D721Med (cell line): Measurements from ENCODE around the gene GTPBP2.
A peak's percentile ranks its signal among the peaks of the same experiment; 100 is the strongest.

ENCODE experiments used
- DNase-seq: peaks from one replicate; pipeline ENCODE4 v3.0.0; 2011; ENCODE audit warnings: low spot score; ENCODE audit not compliant: insufficient read length
- FAIRE-seq: peaks from 2 replicates; lab custom pipeline; 2011; peaks lifted over from hg19 to GRCh38; lab: Jason Lieb, UNC
- CTCF ChIP-seq: IDR thresholded peaks from 2 replicates; pipeline ENCODE4 v1.5.1; 2012; ENCODE audit warnings: mild to moderate bottlenecking, control low read depth; ENCODE audit not compliant: insufficient read depth; ENCODE audit errors: missing control alignments

The GTPBP2 gene, protein sequence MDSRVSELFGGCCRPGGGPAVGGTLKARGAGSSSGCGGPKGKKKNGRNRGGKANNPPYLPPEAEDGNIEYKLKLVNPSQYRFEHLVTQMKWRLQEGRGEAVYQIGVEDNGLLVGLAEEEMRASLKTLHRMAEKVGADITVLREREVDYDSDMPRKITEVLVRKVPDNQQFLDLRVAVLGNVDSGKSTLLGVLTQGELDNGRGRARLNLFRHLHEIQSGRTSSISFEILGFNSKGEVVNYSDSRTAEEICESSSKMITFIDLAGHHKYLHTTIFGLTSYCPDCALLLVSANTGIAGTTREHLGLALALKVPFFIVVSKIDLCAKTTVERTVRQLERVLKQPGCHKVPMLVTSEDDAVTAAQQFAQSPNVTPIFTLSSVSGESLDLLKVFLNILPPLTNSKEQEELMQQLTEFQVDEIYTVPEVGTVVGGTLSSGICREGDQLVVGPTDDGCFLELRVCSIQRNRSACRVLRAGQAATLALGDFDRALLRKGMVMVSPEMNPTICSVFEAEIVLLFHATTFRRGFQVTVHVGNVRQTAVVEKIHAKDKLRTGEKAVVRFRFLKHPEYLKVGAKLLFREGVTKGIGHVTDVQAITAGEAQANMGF

DNA sequence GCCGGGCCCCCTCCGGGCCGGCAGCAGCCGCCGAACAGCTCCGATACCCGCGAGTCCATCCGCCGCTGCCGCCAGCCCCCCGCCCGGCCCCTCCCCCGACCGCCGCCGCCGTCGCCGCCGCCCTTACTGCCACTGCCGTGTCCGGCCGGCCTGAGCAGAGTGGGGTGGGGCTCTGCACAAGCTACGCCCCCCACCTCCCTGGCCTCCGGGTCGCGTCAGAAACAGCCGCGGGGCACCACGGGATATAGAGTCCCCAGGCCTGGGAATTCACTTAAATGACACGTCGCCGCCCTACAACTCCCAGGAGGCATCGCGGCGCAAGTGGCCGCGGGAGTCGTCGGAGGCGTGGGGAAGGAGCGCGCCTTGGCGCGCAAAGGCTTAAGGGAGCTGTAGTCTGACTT lies at the start of gene GTPBP2:
GTPBP2 (minus strand) TSS at position 161 of the 401 bp plus-strand sequence; CDS start at position 59, 102 bp downstream.
- no peak for TF ChIP-seq CTCF
- DNase-seq (peak; percentile 83), FAIRE-seq (no peak)

DNA sequence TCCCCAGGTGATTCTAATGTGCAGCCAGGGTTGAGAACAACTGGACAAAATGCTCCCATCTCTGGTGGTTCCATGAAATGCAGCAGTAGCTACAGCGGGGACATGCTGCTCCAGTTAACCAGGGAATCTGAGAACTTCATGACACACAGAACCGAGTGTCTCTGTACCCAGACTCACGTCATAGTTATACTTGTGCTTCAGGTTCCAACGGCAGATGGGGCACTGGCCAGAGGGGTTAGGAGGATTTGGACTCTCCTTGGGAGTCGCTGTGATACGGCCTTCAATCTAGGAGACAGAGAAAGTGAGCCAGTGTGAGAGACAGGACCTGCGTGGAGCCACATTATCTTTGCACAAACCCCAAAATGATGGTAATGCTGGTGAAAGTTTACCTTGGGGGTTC lies 49.3 kb upstream of the GTPBP2 start:
- no peak for TF ChIP-seq CTCF
- DNase-seq = no peak
- no peak for FAIRE-seq

DNA sequence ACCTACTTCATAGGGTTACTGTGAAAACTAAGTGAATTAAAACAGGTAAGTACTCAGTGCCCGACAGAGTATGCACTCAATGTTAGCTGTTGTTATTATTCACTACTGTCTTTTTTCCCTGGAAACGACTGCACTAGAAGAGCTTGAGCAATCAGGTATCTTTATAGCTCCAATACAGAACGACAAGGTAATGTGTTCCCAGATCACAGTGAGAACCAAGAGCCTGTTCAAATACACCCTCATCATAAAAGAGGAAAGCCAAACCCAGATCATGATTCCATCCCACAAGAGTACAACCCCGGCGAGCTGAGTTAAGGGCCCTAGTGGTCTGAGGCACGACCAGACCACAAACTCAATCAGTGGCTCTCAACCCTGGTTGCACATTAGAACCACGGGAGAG lies 48.7 kb upstream of the GTPBP2 start:
- DNase-seq (no peak), FAIRE-seq (no peak)
- no peak for TF ChIP-seq CTCF

GRCh38 chr6:43676962-43677606 lies 48.0 kb upstream of the GTPBP2 start:
- TF ChIP-seq CTCF = no peak
- FAIRE-seq (no peak), DNase-seq (no peak)

DNA sequence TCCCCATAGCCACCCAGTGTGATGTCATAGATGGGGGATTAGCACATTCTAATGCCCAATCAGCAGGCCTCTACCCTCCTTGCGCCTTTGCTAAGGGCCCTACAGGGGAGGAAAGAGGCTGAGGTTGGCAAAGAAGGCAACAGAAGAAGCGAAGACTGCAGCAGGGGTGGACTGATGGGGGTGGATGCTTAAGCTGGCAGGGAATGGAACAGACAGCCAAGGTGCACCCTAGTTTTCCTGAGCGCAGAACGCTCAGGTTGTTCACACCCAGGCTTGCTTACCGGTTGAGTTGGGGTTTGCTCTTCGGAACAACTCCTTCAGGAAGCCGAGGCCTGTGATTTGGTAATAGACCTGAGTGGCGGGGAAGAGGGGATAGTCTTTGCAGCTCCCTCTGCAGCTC lies 45.9 kb upstream of the GTPBP2 start:
- FAIRE-seq = no peak
- no peak for DNase-seq
- no peak for TF ChIP-seq CTCF

GRCh38 chr6:43674291-43674690 lies 45.2 kb upstream of the GTPBP2 start:
- DNase-seq (no peak), FAIRE-seq (no peak)
- TF ChIP-seq CTCF = no peak
